Measurements from ENCODE around the gene NFRKB.
A peak's percentile ranks its signal among the peaks of the same experiment; 100 is the strongest.

NFRKB gene

DNA sequence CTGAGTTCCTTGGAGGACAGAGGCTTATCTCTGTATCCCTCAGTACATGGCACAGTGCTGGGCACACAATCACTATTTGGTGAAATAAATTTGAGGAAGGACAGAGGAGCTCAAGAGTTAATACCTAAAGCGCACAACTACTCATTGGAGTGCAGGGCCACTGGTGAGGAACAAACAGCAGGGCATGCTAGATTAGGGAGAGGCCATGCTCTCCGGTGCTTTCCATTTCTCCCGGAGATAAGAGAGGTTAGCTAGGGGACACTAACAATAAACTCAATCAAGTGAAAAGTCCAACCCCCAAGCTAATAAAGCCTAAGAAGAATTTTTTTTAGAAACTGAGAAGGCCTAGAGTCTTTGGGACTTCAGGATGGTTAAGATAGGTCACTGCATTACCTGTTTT lies 29.1 kb downstream of the NFRKB start:
- no peak overlapping the region for H3K27ac ChIP-seq (ENCODE audit: low read depth in 2 of 2, low read length in 2 of 2)
- H3K9me3 ChIP-seq (ENCODE audit: control insufficient read depth in 2 of 2, low read length in 2 of 2): no peaks in the 10 kb centered on the region
- H3K36me3 ChIP-seq (ENCODE audit: control insufficient read depth in 2 of 2, insufficient read depth in 2 of 2, low read length in 2 of 2): peaks cover 56 to 60% of the 10 kb centered on the region in 2 donors
- peaks cover 0 to 6% of the 10 kb centered on the region in 2 donors for H3K4me1 ChIP-seq (ENCODE audit: control insufficient read depth in 2 of 2, insufficient read depth in 2 of 2, low read length in 2 of 2)
- H3K9ac ChIP-seq (ENCODE audit: low read depth in 1 of 2, low read length in 2 of 2): no peak overlapping the region
- H3K4me3 ChIP-seq (ENCODE audit: low read length in 2 of 2): no peak overlapping the region
- no peaks in the 10 kb centered on the region for H3K27me3 ChIP-seq (ENCODE audit: control insufficient read depth in 2 of 2, insufficient read depth in 2 of 2, low read length in 2 of 2)

DNA sequence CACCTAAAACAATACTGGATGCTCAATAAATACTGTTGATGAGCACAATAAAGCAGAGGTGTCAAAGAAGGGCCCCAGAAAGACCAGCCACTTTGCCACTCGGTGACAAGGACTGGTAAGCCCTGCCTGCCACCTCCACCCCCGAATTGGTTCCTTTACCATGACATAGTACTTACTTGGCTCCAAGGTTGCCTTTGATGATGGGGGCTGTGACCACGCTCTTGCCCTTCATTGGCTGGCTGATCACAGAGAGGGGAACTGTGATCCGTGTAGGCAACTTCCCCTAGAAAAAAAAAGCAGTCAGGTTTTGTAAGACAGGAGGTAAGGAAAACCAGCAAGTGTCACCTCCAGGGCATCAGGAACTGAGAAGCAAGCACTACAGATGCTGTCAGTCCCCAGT lies 29.7 kb downstream of the NFRKB start:
- Histone ChIP-seq H3K4me3 (ENCODE audit: low read length in 2 of 2) (no peak overlapping the region), H3K27me3 (ENCODE audit: control insufficient read depth in 2 of 2, insufficient read depth in 2 of 2, low read length in 2 of 2) (no peaks in the 10 kb centered on the region), H3K27ac (ENCODE audit: low read depth in 2 of 2, low read length in 2 of 2) (no peak overlapping the region), H3K36me3 (ENCODE audit: control insufficient read depth in 2 of 2, insufficient read depth in 2 of 2, low read length in 2 of 2) (peaks cover 52 to 55% of the 10 kb centered on the region in 2 donors), H3K4me1 (ENCODE audit: control insufficient read depth in 2 of 2, insufficient read depth in 2 of 2, low read length in 2 of 2) (peaks cover 0 to 6% of the 10 kb centered on the region in 2 donors), H3K9me3 (ENCODE audit: control insufficient read depth in 2 of 2, low read length in 2 of 2) (no peaks in the 10 kb centered on the region), H3K9ac (ENCODE audit: low read depth in 1 of 2, low read length in 2 of 2) (no peak overlapping the region)

DNA sequence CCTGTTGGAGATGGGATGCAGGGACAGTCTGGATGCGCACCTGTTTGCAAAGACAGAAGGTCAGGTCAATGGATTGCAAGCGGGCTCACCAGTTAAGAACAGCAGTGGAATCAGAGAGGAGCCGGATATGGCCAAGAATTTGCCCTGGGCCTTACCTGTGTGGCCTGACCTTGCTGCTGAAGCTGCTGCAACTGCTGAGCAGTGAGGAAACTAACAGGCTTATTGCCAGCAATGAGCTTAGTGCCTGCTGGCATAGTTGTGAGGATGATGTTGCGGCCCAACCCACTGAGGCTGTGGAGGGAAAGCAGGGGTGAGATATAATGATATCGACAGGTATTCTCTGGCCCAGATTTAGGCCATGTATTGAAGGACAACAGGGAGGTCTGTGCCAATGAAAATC lies 30.6 kb downstream of the NFRKB start:
- H3K4me3 ChIP-seq (ENCODE audit: low read length in 2 of 2): no peak overlapping the region
- peaks cover 44 to 48% of the 10 kb centered on the region in 2 donors for H3K36me3 ChIP-seq (ENCODE audit: control insufficient read depth in 2 of 2, insufficient read depth in 2 of 2, low read length in 2 of 2)
- H3K27ac ChIP-seq (ENCODE audit: low read depth in 2 of 2, low read length in 2 of 2): no peak overlapping the region
- H3K9me3 ChIP-seq (ENCODE audit: control insufficient read depth in 2 of 2, low read length in 2 of 2): no peaks in the 10 kb centered on the region
- no peaks in the 10 kb centered on the region for H3K27me3 ChIP-seq (ENCODE audit: control insufficient read depth in 2 of 2, insufficient read depth in 2 of 2, low read length in 2 of 2)
- peaks cover 0 to 6% of the 10 kb centered on the region in 2 donors for H3K4me1 ChIP-seq (ENCODE audit: control insufficient read depth in 2 of 2, insufficient read depth in 2 of 2, low read length in 2 of 2)
- no peak overlapping the region for H3K9ac ChIP-seq (ENCODE audit: low read depth in 1 of 2, low read length in 2 of 2)

DNA sequence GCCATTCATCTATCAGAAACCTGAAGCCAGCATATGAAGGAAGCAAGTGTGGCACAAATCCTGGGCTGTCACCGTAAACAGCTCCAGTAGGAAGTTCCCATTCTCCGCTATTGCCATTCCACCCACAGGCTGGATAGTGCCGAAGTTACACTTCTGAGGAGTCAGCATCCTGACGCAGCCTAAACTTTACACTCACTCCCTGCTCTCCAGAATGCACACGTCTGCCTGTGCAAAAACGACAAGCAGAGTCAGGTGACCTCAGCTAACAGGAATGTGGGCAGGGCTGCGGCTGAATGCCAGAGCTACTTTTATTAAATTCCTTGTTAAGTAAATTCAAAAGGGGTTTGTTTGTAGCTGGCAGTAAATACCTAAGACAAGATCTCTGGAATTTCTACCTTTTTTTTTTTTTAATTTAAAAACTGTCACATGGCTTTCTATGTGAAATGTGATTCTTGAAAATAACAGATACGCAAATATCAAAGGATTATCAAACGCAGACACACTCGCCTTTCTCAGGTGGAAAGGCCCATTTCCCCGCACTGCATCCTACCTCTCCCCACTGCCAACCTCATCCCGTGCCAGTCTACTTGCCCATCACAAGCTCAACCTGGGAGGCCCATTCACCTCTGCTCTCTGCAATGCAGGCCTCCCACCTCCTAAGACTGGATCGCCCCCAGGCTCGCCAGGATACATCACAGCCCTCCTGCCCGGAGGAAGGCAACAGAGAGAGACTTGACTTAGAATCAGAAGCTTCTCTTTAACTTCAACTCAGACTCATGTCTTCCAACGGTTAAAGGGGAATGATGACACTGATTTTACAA lies 33.5 kb downstream of the NFRKB start:
- H3K9ac ChIP-seq (ENCODE audit: low read depth in 1 of 2, low read length in 2 of 2): no peak overlapping the region
- no peaks in the 10 kb centered on the region for H3K27me3 ChIP-seq (ENCODE audit: control insufficient read depth in 2 of 2, insufficient read depth in 2 of 2, low read length in 2 of 2)
- no peak overlapping the region for H3K4me3 ChIP-seq (ENCODE audit: low read length in 2 of 2)
- H3K27ac ChIP-seq (ENCODE audit: low read depth in 2 of 2, low read length in 2 of 2): peak overlapping the region in 1 of 2 donors; percentile 3
- peaks cover 0 to 6% of the 10 kb centered on the region in 2 donors for H3K4me1 ChIP-seq (ENCODE audit: control insufficient read depth in 2 of 2, insufficient read depth in 2 of 2, low read length in 2 of 2)
- H3K36me3 ChIP-seq (ENCODE audit: control insufficient read depth in 2 of 2, insufficient read depth in 2 of 2, low read length in 2 of 2): peaks cover 40 to 53% of the 10 kb centered on the region in 2 donors
- no peaks in the 10 kb centered on the region for H3K9me3 ChIP-seq (ENCODE audit: control insufficient read depth in 2 of 2, low read length in 2 of 2)

DNA sequence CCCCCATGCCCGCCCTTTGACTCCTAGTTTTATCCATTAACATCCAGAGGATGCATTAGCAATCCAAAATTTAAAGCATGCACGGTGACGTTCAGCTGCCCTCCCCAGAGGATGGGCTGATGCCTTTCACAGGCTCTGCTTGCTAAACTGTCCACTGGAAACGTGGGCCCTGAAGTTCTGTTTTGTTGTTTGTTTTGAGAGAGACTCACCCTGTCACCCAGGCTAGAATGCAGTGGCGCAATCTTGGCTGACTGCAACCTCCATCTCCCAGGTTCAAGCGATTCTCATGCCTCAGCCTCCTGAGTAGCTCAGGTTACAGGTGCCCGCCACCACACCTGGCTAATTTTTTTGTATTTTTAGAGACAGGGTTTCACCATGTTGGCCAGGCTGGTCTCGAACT lies 39.3 kb downstream of the NFRKB start:
- H3K4me3 ChIP-seq (ENCODE audit: low read length in 2 of 2): no peak overlapping the region
- H3K36me3 ChIP-seq (ENCODE audit: control insufficient read depth in 2 of 2, insufficient read depth in 2 of 2, low read length in 2 of 2): peaks cover 34 to 42% of the 10 kb centered on the region in 2 donors
- H3K27ac ChIP-seq (ENCODE audit: low read depth in 2 of 2, low read length in 2 of 2): no peak overlapping the region
- H3K4me1 ChIP-seq (ENCODE audit: control insufficient read depth in 2 of 2, insufficient read depth in 2 of 2, low read length in 2 of 2): peaks cover 15 to 16% of the 10 kb centered on the region in 2 donors
- H3K9me3 ChIP-seq (ENCODE audit: control insufficient read depth in 2 of 2, low read length in 2 of 2): no peaks in the 10 kb centered on the region
- no peaks in the 10 kb centered on the region for H3K27me3 ChIP-seq (ENCODE audit: control insufficient read depth in 2 of 2, insufficient read depth in 2 of 2, low read length in 2 of 2)
- no peak overlapping the region for H3K9ac ChIP-seq (ENCODE audit: low read depth in 1 of 2, low read length in 2 of 2)

DNA sequence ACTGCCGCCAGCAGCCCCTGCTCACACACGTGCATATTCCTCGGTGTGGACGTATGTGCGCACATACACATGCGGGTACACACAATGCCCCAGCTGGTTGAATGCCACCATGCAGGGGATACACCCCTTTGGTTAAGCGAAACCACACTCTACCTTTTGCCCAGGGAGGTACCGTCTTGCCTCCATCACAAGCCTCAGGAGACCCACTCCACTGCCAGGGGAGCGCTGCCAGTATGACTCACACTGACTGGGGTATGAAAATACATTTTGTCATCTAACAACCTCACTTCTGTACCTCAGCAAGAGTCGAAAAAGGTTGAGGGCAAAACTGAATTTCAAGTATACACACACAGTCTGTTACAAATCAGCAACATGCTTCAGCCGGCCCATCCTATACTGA lies 40.3 kb downstream of the NFRKB start:
- H3K27me3 ChIP-seq (ENCODE audit: control insufficient read depth in 2 of 2, insufficient read depth in 2 of 2, low read length in 2 of 2): no peaks in the 10 kb centered on the region
- no peak overlapping the region for H3K27ac ChIP-seq (ENCODE audit: low read depth in 2 of 2, low read length in 2 of 2)
- H3K9ac ChIP-seq (ENCODE audit: low read depth in 1 of 2, low read length in 2 of 2): no peak overlapping the region
- peaks cover 34 to 42% of the 10 kb centered on the region in 2 donors for H3K36me3 ChIP-seq (ENCODE audit: control insufficient read depth in 2 of 2, insufficient read depth in 2 of 2, low read length in 2 of 2)
- no peaks in the 10 kb centered on the region for H3K9me3 ChIP-seq (ENCODE audit: control insufficient read depth in 2 of 2, low read length in 2 of 2)
- H3K4me3 ChIP-seq (ENCODE audit: low read length in 2 of 2): no peak overlapping the region
- peaks cover 15 to 16% of the 10 kb centered on the region in 2 donors for H3K4me1 ChIP-seq (ENCODE audit: control insufficient read depth in 2 of 2, insufficient read depth in 2 of 2, low read length in 2 of 2)

DNA sequence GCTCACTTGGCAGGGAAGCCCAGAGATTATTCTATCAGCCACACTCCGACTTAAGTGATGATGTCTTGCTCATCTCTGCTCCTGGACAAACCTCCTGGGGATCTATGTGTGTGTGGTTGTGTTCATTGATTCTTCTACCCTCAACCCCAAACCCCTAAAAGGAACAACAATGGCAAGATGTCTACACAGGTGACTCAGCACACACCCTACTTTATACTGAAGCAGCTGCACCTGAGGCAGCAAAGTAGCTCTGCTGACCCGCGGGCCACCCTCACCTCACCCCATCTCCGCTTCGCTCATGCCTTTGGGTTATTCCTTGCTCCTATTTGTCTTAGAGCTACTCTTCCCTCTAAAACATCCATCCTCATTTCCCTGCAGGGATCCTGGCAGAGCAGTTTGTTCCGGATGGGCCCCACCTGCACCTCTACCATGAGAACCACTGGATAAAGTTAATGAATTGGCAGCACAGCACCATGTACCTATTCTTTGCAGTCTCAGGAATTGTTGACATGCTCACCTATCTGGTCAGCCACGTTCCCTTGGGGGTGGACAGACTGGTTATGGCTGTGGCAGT lies 41.1 kb downstream of the NFRKB start:
- peak overlapping the region in 1 of 2 donors; percentile 10 for H3K9ac ChIP-seq (ENCODE audit: low read depth in 1 of 2, low read length in 2 of 2)
- H3K27ac ChIP-seq (ENCODE audit: low read depth in 2 of 2, low read length in 2 of 2): peak overlapping the region; percentile 25 to 66
- no peaks in the 10 kb centered on the region for H3K27me3 ChIP-seq (ENCODE audit: control insufficient read depth in 2 of 2, insufficient read depth in 2 of 2, low read length in 2 of 2)

DNA sequence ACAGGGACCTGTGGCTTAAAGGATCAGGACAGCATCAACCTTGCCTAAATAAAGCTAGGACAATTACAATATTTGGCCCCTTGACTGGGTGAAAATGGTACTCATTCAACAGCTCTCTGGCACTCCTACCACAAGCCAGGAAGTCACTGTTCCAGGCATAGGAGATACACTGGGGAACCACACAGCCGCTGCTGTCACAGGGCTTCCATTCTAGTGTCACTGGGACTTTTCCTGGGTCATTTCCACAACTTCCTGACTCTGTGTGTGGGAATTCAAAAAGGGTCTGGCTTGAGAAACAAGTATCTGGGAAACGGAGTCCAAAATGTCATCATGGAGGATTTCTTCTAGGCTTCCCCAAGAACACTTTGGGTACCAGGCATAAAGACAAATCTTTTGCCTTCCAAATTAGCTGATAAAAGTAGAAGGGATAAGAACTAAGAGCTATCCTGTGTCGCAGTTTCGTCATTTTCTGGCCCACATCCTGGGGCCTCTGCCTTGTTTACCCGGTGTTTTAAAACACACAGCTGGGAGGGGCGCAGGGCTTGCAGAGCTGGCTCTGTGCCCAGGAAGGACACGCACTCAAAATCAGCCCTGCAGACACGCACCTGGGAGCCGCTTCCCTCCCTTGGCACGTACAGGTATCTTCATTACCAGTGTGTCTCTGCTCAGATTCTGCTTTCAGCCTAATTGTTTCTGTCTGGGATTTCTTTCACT lies 41.7 kb downstream of the NFRKB start:
- H3K36me3 ChIP-seq (ENCODE audit: control insufficient read depth in 2 of 2, insufficient read depth in 2 of 2, low read length in 2 of 2): peaks cover 32 to 34% of the 10 kb centered on the region in 2 donors
- peak overlapping the region; percentile 66 to 71 for H3K27ac ChIP-seq (ENCODE audit: low read depth in 2 of 2, low read length in 2 of 2)
- no peaks in the 10 kb centered on the region for H3K9me3 ChIP-seq (ENCODE audit: control insufficient read depth in 2 of 2, low read length in 2 of 2)
- H3K4me3 ChIP-seq (ENCODE audit: low read length in 2 of 2): peak overlapping the region in 1 of 2 donors; percentile 20
- no peaks in the 10 kb centered on the region for H3K27me3 ChIP-seq (ENCODE audit: control insufficient read depth in 2 of 2, insufficient read depth in 2 of 2, low read length in 2 of 2)
- H3K4me1 ChIP-seq (ENCODE audit: control insufficient read depth in 2 of 2, insufficient read depth in 2 of 2, low read length in 2 of 2): peaks cover 16 to 18% of the 10 kb centered on the region in 2 donors
- peak overlapping the region in 1 of 2 donors; percentile 10 for H3K9ac ChIP-seq (ENCODE audit: low read depth in 1 of 2, low read length in 2 of 2)

More for the DNA sequence above, 41.1 kb downstream of the NFRKB start:
- Histone ChIP-seq H3K4me1 (ENCODE audit: control insufficient read depth in 2 of 2, insufficient read depth in 2 of 2, low read length in 2 of 2) (peaks cover 16 to 18% of the 10 kb centered on the region in 2 donors), H3K4me3 (ENCODE audit: low read length in 2 of 2) (peak overlapping the region in 1 of 2 donors; percentile 20), H3K9me3 (ENCODE audit: control insufficient read depth in 2 of 2, low read length in 2 of 2) (no peaks in the 10 kb centered on the region), H3K36me3 (ENCODE audit: control insufficient read depth in 2 of 2, insufficient read depth in 2 of 2, low read length in 2 of 2) (peaks cover 34 to 38% of the 10 kb centered on the region in 2 donors)

DNA sequence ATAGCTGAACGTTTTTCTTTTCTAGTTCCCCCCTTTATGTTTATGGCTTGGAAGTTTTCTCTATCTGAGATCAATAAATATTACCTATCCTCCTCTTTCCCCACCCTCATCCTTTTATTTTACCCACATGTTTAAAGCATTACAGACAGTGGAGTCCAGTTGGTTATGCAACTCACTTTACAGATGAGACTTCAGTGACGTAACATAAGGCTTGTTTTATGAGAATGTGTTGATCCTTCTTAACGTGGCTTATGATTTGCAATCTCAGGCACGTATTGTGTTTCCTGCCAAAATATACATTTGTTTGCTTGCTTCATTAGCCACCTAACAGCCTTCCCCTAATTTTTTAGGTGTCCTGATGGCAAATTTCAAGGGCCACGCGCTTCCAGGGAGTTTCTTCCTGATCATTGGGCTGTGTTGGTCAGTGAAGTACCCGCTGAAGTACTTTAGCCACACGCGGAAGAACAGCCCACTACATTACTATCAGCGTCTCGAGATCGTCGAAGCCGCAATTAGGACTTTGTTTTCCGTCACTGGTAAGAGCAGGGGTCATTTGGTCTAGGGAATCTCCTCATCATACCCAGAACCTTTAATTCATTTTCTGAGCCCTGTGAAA lies 43.1 kb downstream of the NFRKB start:
- H3K4me1 ChIP-seq (ENCODE audit: control insufficient read depth in 2 of 2, insufficient read depth in 2 of 2, low read length in 2 of 2): peaks cover 16 to 18% of the 10 kb centered on the region in 2 donors
- no peaks in the 10 kb centered on the region for H3K9me3 ChIP-seq (ENCODE audit: control insufficient read depth in 2 of 2, low read length in 2 of 2)
- no peak overlapping the region for H3K9ac ChIP-seq (ENCODE audit: low read depth in 1 of 2, low read length in 2 of 2)
- no peaks in the 10 kb centered on the region for H3K27me3 ChIP-seq (ENCODE audit: control insufficient read depth in 2 of 2, insufficient read depth in 2 of 2, low read length in 2 of 2)
- no peak overlapping the region for H3K4me3 ChIP-seq (ENCODE audit: low read length in 2 of 2)
- H3K27ac ChIP-seq (ENCODE audit: low read depth in 2 of 2, low read length in 2 of 2): no peak overlapping the region
- H3K36me3 ChIP-seq (ENCODE audit: control insufficient read depth in 2 of 2, insufficient read depth in 2 of 2, low read length in 2 of 2): peaks cover 19 to 21% of the 10 kb centered on the region in 2 donors

All from mucosa of rectum (tissue), 2 donors.